LoVo (cell line): ENCODE data around the gene LMOD1.
A peak's percentile ranks its signal among the peaks of the same experiment; 100 is the strongest.

Source experiments
- DNase-seq: peaks from one replicate; pipeline ENCODE4 v3.0.0-alpha.2; 2016; ENCODE audit warnings: low spot score

LMOD1 gene

DNA sequence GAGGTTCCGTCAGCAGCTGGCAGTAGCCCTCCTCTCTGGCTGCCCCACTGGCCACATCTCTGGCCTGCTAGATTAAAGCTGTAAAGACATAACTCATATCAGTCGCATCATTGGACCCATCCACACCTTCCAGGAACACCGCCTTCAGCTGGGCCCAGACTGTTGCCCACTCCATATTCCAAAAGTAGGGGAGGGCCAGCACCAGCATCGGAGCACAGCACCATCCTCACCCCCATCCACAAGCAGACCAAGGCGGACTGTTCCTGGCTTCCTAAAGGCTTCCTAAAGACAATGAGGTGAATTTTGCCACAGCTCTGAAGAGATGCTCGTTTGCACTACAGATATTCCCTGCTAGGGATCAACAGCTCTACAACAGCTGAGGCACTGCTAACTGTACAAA is 54.1 kb downstream of the LMOD1 start:
- no peak for DNase-seq

GRCh38 chr1:201891451-201892045 is 54.8 kb downstream of the LMOD1 start:
- DNase-seq = no peak

- DNase-seq = no peak
These were observed 55.4 kb downstream of the LMOD1 start for GRCh38 chr1:201890806-201891450.

DNA sequence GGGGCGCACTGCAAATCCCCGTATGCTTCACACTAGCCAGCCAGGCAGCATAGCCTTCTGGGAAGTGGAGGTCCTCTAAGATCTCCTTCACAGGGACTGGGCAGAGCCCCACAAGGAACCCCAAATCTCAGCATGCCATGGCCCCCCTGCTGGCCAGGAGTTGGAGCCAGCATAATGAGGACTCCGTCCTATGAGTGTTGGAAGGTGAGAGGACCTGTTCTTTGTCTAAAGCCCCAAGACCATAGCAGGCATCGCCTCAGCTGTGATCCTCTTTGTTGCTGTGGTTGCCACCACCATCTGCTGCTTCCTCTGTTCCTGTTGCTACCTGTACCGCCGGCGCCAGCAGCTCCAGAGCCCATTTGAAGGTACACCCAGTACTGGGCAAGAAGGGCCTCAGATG is 56.1 kb downstream of the LMOD1 start:
- no peak for DNase-seq

- no peak for DNase-seq
These were observed 57.0 kb downstream of the LMOD1 start for GRCh38 chr1:201889090-201889968.

- DNase-seq = peak; percentile 25
These were observed 57.9 kb downstream of the LMOD1 start, which contains the start of gene SHISA4 for GRCh38 chr1:201888282-201889089. TSS of gene SHISA4 (plus strand) at chr1:201888898. CDS start at chr1:201888995, 97 bp downstream.

DNA sequence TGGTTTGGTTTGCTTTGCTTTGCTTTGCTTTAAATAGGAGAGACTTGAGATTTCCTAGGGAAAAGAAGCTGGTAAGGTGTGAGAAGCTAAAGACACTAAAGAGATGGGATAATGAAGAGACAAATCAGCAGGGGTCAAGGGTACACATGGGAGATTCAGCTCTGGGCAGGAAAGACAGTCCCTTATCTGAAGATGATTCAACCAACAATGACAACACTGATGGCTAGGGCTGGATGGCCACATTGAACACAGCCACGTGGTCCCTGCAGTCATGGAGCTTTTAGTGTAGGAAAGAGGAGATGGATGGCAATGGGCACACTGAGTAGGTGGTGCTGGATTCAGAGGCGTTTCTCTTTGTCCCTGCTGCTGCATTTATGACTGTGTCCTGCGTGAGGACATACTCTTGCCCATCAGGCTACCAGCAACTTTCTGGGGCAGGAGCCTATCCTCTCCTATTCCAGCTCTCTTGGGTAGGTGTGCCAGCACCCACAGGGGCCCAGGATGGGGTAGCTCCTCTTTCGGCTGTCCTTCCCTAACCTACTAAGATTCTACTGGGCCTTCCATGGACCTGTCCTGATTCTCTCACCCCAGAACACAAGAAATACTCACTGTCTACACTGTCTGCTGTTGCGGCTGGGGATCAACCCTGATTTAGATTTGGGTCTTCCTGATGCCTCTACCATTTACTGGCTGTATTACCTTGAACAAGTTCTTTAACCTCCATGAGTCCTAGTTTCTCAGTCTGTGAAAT is 59.1 kb downstream of the LMOD1 start:
- DNase-seq = no peak

DNA sequence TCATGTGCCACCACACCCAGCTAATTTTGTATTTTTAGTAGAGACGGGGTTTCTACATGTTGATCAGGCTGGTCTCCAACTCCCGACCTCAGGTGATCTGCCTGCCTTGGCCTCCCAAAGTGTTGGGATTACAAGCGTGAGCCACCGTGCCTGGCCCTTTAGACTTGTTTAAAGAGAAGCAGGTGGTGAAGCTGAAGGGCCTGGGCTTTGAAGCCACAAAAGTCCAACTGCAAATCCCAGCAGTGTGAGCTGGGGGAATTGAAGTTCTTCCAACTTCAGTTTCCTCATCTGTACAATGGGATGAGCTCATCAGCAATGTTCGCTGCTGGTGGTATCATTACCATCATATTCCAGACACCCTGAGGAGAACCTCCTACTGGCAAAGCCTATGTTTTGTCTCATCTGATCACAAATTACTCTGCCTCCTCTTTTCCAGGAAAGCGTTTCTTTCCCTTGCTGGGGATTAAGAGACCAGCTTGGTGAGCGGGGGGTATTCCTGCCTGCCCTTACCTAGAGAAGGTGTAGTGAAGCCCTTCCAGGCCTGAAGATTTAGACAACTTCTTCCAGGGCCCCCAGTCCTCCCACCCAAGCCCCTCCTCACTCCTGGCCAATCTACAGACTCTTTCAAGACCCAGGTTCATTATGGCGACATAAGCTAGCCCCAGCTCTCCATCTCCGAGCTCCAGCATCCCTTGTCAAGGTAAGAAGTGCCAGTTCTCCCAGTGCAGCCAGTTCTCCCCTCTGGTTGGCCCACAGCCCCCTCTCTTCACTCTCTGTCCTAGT is 60.1 kb downstream of the LMOD1 start:
- no peak for DNase-seq

DNA sequence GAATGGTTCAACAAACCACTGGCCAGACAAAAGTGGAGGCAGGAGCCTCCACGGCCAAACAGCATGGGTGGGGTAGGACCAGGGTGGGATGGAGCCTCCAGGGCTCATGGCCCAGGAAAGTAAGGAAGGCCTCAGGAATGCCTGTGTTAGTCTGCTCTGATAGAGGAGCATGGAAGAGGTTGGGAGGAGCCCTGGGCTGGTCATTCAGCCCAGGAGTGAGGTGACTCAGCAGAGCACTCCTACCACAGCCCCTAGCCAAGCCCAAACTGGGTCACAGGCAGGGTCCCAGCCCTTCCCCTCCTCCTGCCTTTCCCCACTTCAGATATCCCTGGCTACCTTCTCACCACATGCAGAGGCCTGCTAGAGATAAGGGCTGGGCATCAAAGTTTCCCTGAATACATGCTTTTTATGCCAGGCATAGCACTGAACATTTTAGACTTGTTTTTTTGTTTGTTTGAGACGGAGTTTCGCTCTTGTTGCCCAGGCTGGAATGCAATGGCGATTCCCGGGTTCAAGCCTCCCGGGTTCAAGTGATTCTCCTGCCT is 60.7 kb downstream of the LMOD1 start:
- peak; percentile 34 for DNase-seq

DNA sequence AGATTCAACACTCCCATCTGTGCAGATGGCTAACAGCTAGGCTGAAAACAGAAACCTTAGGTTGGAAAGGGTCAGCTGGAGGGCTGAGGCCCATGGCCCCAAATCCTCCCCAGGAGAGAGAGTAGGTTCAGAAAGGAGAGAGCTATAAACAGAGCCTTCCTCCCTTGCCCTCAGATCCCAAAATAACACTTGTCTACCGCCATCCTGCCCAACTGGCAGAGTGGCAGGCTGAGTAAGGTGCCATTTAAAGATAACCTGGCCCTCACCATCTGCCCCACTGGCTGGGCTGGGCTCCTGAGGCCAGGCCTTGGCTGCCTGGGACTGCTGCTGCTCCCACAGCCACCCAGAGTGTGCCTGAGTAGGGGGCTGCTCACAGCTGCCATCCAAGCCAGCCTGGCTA is 61.9 kb downstream of the LMOD1 start:
- DNase-seq = no peak

- DNase-seq = no peak
These were observed 62.6 kb downstream of the LMOD1 start for GRCh38 chr1:201883786-201884185.

- DNase-seq = no peak
These were observed 63.1 kb downstream of the LMOD1 start for GRCh38 chr1:201883266-201883665.

DNA sequence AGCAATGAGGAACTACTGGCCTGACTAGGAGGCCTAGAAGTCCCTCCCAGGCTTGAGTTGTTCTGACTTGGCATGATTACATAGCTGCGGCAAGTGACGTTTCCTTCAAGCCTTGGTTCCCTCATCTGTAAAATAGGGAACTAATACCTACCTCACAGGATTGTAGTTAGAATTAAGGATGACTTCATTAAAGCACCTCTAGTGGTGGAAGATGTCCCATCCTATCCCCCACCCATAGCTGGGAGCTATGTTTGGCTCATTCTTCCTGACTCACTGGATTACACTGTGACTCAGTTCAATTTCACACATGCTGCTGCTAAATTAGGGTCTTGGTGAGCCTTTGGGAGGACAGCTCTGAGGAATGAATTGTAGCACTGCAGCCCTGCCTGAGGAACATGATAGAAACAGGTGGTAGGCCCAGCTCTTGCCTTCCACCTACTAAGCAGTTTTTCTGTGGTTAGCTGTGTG is 63.6 kb downstream of the LMOD1 start:
- DNase-seq = peak; percentile 30

DNA sequence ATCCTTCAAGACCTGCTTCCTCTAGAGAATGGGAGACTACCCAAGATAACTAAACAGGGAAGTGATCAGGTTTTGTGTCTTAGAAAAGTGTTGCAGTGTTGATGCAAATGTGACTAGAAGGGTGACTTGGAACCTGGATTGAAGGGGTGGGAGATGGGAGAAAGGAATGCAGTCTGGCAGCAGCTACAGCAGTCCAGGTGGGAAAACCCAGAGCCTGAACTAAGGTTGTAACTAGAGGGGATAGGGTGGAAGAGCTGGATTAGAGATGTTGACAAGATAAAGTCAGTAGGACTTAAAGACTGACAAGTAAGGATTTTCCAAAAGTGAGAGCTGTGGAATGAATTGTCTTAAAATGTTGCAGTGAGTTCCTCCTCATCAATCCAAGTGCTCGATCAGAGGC is 64.7 kb downstream of the LMOD1 start:
- DNase-seq = no peak

DNA sequence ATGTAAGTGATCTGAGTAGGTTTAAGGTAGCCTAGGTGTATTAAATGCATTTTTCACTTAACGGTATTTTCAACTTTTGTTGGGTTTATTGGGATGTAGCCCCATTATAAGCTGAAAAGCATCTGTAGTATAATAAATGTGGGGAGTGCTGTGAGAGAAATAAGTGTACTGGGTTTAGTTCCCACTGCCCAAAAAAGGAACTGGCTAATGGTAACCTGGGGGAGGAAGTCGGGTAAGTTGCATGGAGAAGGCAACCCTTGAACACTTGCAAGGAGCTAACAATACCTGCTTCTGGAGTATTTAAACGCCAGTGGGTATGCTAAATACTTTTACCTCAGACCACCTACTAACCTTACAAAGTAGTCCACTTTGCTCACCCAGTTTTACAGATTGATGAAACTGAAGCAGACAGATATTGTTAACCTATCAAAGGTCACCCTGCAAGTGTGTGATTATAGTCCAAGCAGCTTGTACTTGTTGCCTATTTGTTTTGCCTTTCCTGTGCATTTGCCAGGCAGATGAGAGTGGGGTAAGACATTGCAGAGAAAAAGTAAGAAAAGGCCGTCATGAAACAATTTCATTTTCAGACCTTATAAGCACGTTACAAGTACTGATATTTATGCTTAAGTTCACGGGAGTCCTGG is 65.3 kb downstream of the LMOD1 start:
- DNase-seq = no peak

DNA sequence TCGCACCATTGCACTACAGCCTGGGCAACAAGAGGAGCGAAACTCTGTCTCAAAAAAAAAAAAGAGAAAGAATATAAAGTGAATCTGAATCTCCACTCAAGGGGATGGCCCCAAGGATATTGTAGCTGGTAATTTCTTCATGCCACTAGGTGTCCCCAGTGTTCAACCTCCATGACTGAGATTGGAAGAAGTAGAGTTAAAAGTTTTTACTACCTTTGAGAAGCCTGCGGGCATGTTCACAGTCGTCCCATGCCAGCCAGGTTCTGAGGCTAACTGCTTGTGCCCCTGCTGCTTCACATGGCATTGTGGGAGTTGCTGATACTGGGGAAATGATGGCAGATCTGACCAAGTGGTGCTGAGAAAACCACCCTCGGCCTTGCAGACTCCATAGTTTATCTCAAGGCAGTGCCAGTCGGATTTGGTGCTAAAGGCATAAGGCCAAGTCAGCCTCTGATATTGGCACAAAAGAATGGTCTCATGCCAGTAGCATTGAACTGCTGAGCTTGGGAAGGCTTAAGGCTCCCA is 68.4 kb downstream of the LMOD1 start:
- peak; percentile 22 for DNase-seq

DNA sequence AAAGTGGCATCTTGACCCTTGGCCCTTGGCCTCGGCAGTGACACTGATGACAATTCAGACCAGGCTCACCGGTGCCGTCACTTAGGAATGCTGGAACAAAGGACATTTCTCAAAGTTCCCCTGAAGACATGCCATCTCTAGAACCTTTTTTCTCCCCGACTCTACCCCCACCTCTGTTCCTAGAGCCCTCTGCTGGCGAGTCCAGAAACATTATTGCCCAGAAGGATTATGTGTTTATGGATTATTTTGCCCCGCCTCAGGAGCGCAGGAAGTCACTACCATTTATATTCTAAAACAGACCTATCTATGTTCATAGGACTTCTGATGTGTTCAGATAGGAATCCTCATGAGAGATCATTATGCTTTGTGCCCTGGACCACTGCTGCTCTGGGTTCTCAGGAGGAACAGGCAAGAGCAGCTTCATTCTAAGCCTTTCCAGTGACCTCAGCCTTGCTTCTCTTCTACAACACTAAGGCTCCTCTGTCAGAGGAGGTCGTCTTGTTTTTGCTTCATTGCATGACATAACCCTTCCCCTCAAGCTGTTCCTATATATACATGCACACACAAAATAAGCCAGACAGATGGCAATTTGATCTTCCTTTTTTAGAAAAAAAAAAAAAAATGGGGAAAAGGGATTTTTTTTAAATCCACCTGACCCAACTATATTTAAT is 70.1 kb downstream of the LMOD1 start:
- no peak for DNase-seq

GRCh38 chr1:201874672-201875071 is 71.7 kb downstream of the LMOD1 start:
- DNase-seq = no peak

- no peak for DNase-seq
These were observed 76.0 kb downstream of the LMOD1 start for GRCh38 chr1:201870397-201870796.
